HepG2 (cell line): ENCODE data around the gene ZNF385B. TPM values are rescaled to one million over a fixed set of nuclear protein-coding genes. Genes with fewer than 3 reads are reported as not detected.

Experiments used
- CAMTA2 ChIP-seq: sonication (generic); formaldehyde crosslinking; IDR thresholded peaks from 2 replicates; pipeline ENCODE4 v1.4.0; 2020; ENCODE audit warnings: mild to moderate bottlenecking, missing genetic modification reagents, borderline replicate concordance
- CBX2 ChIP-seq, 2 experiments: fragments of 200-600 bp in 1 of 2; sonication (generic); formaldehyde crosslinking in 1 of 2; IDR thresholded peaks; 2 replicates each; pipeline versions ENCODE4 v1.7.0 to v1.8.1; 2018 to 2022; ENCODE audit warnings: low read depth in 2 of 2, low read length in 1 of 2, mild to moderate bottlenecking in 1 of 2, missing genetic modification reagents in 1 of 2
- CHD2 ChIP-seq: IDR thresholded peaks from 2 replicates; pipeline ENCODE4 v1.6.1; 2011; ENCODE audit warnings: low read depth, low read length, improper control_type of control experiment
- ERF ChIP-seq: IDR thresholded peaks from 2 replicates; pipeline ENCODE4 v1.6.1; 2018; ENCODE audit warnings: missing biosample characterization, missing genetic modification reagents
- FOXP4 ChIP-seq: sonication (generic); formaldehyde crosslinking; IDR thresholded peaks from 2 replicates; pipeline ENCODE4 v1.4.0; 2020; ENCODE audit warnings: missing genetic modification reagents
- JDP2 ChIP-seq: sonication (generic); formaldehyde crosslinking; IDR thresholded peaks from 2 replicates; pipeline ENCODE4 v1.8.1; 2022; ENCODE audit warnings: missing genetic modification reagents, borderline replicate concordance
- KLF11 ChIP-seq: IDR thresholded peaks from 2 replicates; pipeline ENCODE4 v1.6.1; 2016; ENCODE audit warnings: missing compliant biosample characterization
- PBX2 ChIP-seq: IDR thresholded peaks from 2 replicates; pipeline ENCODE4 v1.6.1; 2016; ENCODE audit warnings: control low read depth
- RNF219 ChIP-seq: sonication (generic); formaldehyde crosslinking; IDR thresholded peaks from 2 replicates; pipeline ENCODE4 v1.5.0; 2020; ENCODE audit warnings: mild to moderate bottlenecking, missing genetic modification reagents
- RXRB ChIP-seq: IDR thresholded peaks from 2 replicates; pipeline ENCODE4 v1.6.1; 2016; ENCODE audit warnings: borderline replicate concordance, missing genetic modification reagents, missing compliant biosample characterization
- SMC3 ChIP-seq: IDR thresholded peaks from 2 replicates; pipeline ENCODE4 v1.6.1; 2011; ENCODE audit warnings: low read length, improper control_type of control experiment
- SRSF1 ChIP-seq: fragments of 200-400 bp; formaldehyde crosslinking; optimal IDR thresholded peaks from 2 replicates; pipeline ENCODE3; 2017; ENCODE audit warnings: mild to moderate bottlenecking, low read depth, low read length, moderate library complexity
- TEAD3 ChIP-seq: optimal IDR thresholded peaks from 2 replicates; pipeline ENCODE3; 2016; ENCODE audit warnings: borderline replicate concordance
- TEF ChIP-seq: sonication (generic); formaldehyde crosslinking; IDR thresholded peaks from 2 replicates; pipeline ENCODE4 v1.5.0; 2020; ENCODE audit warnings: missing genetic modification reagents
- ZFP1 ChIP-seq: IDR thresholded peaks from 2 replicates; pipeline ENCODE4 v1.6.1; 2016
- ZNF264 ChIP-seq: sonication (generic); formaldehyde crosslinking; IDR thresholded peaks from 2 replicates; pipeline ENCODE4 v1.4.0; 2020; ENCODE audit warnings: missing genetic modification reagents
- ZNF512 ChIP-seq: sonication (generic); formaldehyde crosslinking; IDR thresholded peaks from 2 replicates; pipeline ENCODE4 v1.4.0; 2020; ENCODE audit warnings: mild to moderate bottlenecking, missing genetic modification reagents
- ZNF619 ChIP-seq: sonication (generic); formaldehyde crosslinking; IDR thresholded peaks from 2 replicates; pipeline ENCODE4 v1.4.0; 2020; ENCODE audit warnings: mild to moderate bottlenecking, missing genetic modification reagents
- ZNF720 ChIP-seq: sonication (generic); formaldehyde crosslinking; IDR thresholded peaks from 2 replicates; pipeline ENCODE4 v1.4.0; 2020; ENCODE audit warnings: missing genetic modification reagents
- ZNF788 ChIP-seq: sonication (generic); formaldehyde crosslinking; IDR thresholded peaks from 2 replicates; pipeline ENCODE4 v1.5.0; 2020; ENCODE audit warnings: mild to moderate bottlenecking, missing genetic modification reagents, borderline replicate concordance
- ZXDC ChIP-seq: sonication (generic); formaldehyde crosslinking; IDR thresholded peaks from 2 replicates; pipeline ENCODE4 v1.5.0; 2020; ENCODE audit warnings: mild to moderate bottlenecking, missing genetic modification reagents
- polyA plus RNA-seq, 8 experiments: library from polyadenylated mRNA; depleted of rRNA in 3 of 8; stranded (reverse) in 7 of 8; unstranded in 1 of 8; fragments of >200 nt; fragmentation: Illumina TruSeq in 4 of 8; extraction: Trizol in 4 of 8; gene quantifications; 2 replicates each; pipeline versions ENCODE4 v1.2.1 to v1.2.3, GENCODE V29; 2011 to 2016; ENCODE audit warnings: low read depth in 4 of 8, missing spikeins in 1 of 8, mixed read lengths in 1 of 8; ENCODE audit not compliant: insufficient read depth in 1 of 8
- total RNA-seq, 5 experiments: library from RNA; depleted of rRNA; stranded (reverse); fragments of >200 nt; fragmentation: Illumina TruSeq; extraction: Trizol; gene quantifications; 2 replicates each; pipeline ENCODE4 v1.2.3, GENCODE V29; 2016; ENCODE audit warnings: low read depth in 1 of 5

Gene ZNF385B
- total and polyA plus RNA-seq, 2 of the 13 experiments (the other 11 are each of a cell fraction or from before 2014, with no cell fraction given): 3.3 to 6.7 TPM

GRCh38 chr2:179574061-179574519 lies 287.3 kb downstream of the ZNF385B start (continued):
- TF ChIP-seq ZXDC (CRISPR knock-in tag) (no peak), ZNF788 (CRISPR knock-in tag) (no peak), RXRB (CRISPR knock-in tag) (peak; percentile 71), ERF (CRISPR knock-in tag) (0 out of 2 replicates have a peak, but pooled peaks have one; percentile 35), ZNF720 (CRISPR knock-in tag) (no peak), CBX2 (IDR thresholded peaks at IDR 0.05; ENCODE audit: low read depth, low read length) (no peak), CBX2 (CRISPR knock-in tag; IDR thresholded peaks at IDR 0.05; ENCODE audit: low read depth) (no peak), RNF219 (CRISPR knock-in tag) (no peak), JDP2 (CRISPR knock-in tag) (no peak), FOXP4 (CRISPR knock-in tag) (peak; percentile 78), PBX2 (no peak), SMC3 (no peak), ZFP1 (CRISPR knock-in tag) (no peak), TEF (CRISPR knock-in tag) (no peak), KLF11 (CRISPR knock-in tag) (0 out of 2 replicates have a peak, but pooled peaks have one; percentile 19), TEAD3 (CRISPR knock-in tag) (peak; percentile 63), CHD2 (no peak), SRSF1 (no peak), CAMTA2 (CRISPR knock-in tag) (no peak), ZNF264 (CRISPR knock-in tag) (no peak), ZNF512 (CRISPR knock-in tag) (no peak), ZNF619 (CRISPR knock-in tag) (no peak)
